ENCODE measurements around the gene G6PC1.
"Not testable (repeated sequence)": the region's sequence is repeated elsewhere in the genome, so short reads cannot be mapped to it uniquely, and the experiment has no call there.

The G6PC1 gene

GRCh38 chr17:42871647-42872046 is 29.0 kb upstream of the G6PC1 start:
- no peaks in the 10 kb centered on the region for H3K79me2 ChIP-seq (ENCODE audit: insufficient read depth, low read length)
- H2AFZ ChIP-seq (ENCODE audit: low read length), result no peak overlapping the region
- no peak overlapping the region for H3K4me2 ChIP-seq (ENCODE audit: low read length)
- peaks cover 16% of the 10 kb centered on the region for H3K27me3 ChIP-seq (ENCODE audit: insufficient read depth, low read length)
- H3K9me3 ChIP-seq (ENCODE audit: low read length), result peaks cover 5% of the 10 kb centered on the region
- H3K4me3 ChIP-seq (ENCODE audit: low read depth, low read length, poor library complexity, severe bottlenecking), result no peak overlapping the region
- no peaks in the 10 kb centered on the region for H3K4me1 ChIP-seq (ENCODE audit: insufficient read depth, low read length, severe bottlenecking)
- H3K36me3 ChIP-seq (ENCODE audit: insufficient read depth, low read length), result no peaks in the 10 kb centered on the region
- H3K9me2 ChIP-seq (ENCODE audit: low read depth, low read length), result no peaks in the 10 kb centered on the region
- H3K27ac ChIP-seq (ENCODE audit: low read depth, low read length, poor library complexity, severe bottlenecking), result no peak overlapping the region
- no peaks in the 10 kb centered on the region for H3F3A ChIP-seq (ENCODE audit: insufficient read depth, low read length)
- no peak overlapping the region for H3K9ac ChIP-seq (ENCODE audit: low read length)
- H4K20me1 ChIP-seq (ENCODE audit: insufficient read depth, low read length), result no peaks in the 10 kb centered on the region
- TF ChIP-seq EZH2 (IDR thresholded peaks at IDR 0.05; ENCODE audit: borderline replicate concordance, low read length) (no peak), CTCF (IDR thresholded peaks at IDR 0.05; ENCODE audit: low read length) (no peak)

- H2AFZ ChIP-seq (ENCODE audit: low read length), result no peak overlapping the region
- TF ChIP-seq EZH2 (IDR thresholded peaks at IDR 0.05; ENCODE audit: borderline replicate concordance, low read length), result no peak
- no peak for TF ChIP-seq CTCF (IDR thresholded peaks at IDR 0.05; ENCODE audit: low read length)
- peaks cover 19% of the 10 kb centered on the region for H3K27me3 ChIP-seq (ENCODE audit: insufficient read depth, low read length)
- H3K36me3 ChIP-seq (ENCODE audit: insufficient read depth, low read length), result no peaks in the 10 kb centered on the region
- peaks cover 5% of the 10 kb centered on the region for H3K9me3 ChIP-seq (ENCODE audit: low read length)
- no peaks in the 10 kb centered on the region for H4K20me1 ChIP-seq (ENCODE audit: insufficient read depth, low read length)
- H3K9me2 ChIP-seq (ENCODE audit: low read depth, low read length), result no peaks in the 10 kb centered on the region
- no peaks in the 10 kb centered on the region for H3K4me1 ChIP-seq (ENCODE audit: insufficient read depth, low read length, severe bottlenecking)
- H3K79me2 ChIP-seq (ENCODE audit: insufficient read depth, low read length), result no peaks in the 10 kb centered on the region
- H3K9ac ChIP-seq (ENCODE audit: low read length), result no peak overlapping the region
- H3F3A ChIP-seq (ENCODE audit: insufficient read depth, low read length), result no peaks in the 10 kb centered on the region
- H3K4me3 ChIP-seq (ENCODE audit: low read depth, low read length, poor library complexity, severe bottlenecking), result no peak overlapping the region
- no peak overlapping the region for H3K4me2 ChIP-seq (ENCODE audit: low read length)
- H3K27ac ChIP-seq (ENCODE audit: low read depth, low read length, poor library complexity, severe bottlenecking), result no peak overlapping the region
Observed at GRCh38 chr17:42872251-42872965, 28.2 kb upstream of the G6PC1 start.

- H3K4me2 ChIP-seq (ENCODE audit: low read length), result no peak overlapping the region
- H3F3A ChIP-seq (ENCODE audit: insufficient read depth, low read length), result no peaks in the 10 kb centered on the region
- H3K9me2 ChIP-seq (ENCODE audit: low read depth, low read length), result no peaks in the 10 kb centered on the region
- H3K9me3 ChIP-seq (ENCODE audit: low read length), result peaks cover 5% of the 10 kb centered on the region
- no peaks in the 10 kb centered on the region for H3K4me1 ChIP-seq (ENCODE audit: insufficient read depth, low read length, severe bottlenecking)
- no peak overlapping the region for H3K4me3 ChIP-seq (ENCODE audit: low read depth, low read length, poor library complexity, severe bottlenecking)
- H3K27me3 ChIP-seq (ENCODE audit: insufficient read depth, low read length), result peaks cover 21% of the 10 kb centered on the region
- no peak for TF ChIP-seq EZH2 (IDR thresholded peaks at IDR 0.05; ENCODE audit: borderline replicate concordance, low read length)
- TF ChIP-seq CTCF (IDR thresholded peaks at IDR 0.05; ENCODE audit: low read length), result no peak
- H2AFZ ChIP-seq (ENCODE audit: low read length), result no peak overlapping the region
- no peak overlapping the region for H3K27ac ChIP-seq (ENCODE audit: low read depth, low read length, poor library complexity, severe bottlenecking)
- H4K20me1 ChIP-seq (ENCODE audit: insufficient read depth, low read length), result no peaks in the 10 kb centered on the region
- H3K79me2 ChIP-seq (ENCODE audit: insufficient read depth, low read length), result no peaks in the 10 kb centered on the region
- H3K36me3 ChIP-seq (ENCODE audit: insufficient read depth, low read length), result no peaks in the 10 kb centered on the region
- H3K9ac ChIP-seq (ENCODE audit: low read length), result no peak overlapping the region
Observed at GRCh38 chr17:42873315-42873714, 27.3 kb upstream of the G6PC1 start.

- not testable (repeated sequence) for H2AFZ ChIP-seq (ENCODE audit: low read length); H3K36me3 ChIP-seq (ENCODE audit: insufficient read depth, low read length); H3F3A ChIP-seq (ENCODE audit: insufficient read depth, low read length); H3K79me2 ChIP-seq (ENCODE audit: insufficient read depth, low read length); H3K9me3 ChIP-seq (ENCODE audit: low read length); H3K27ac ChIP-seq (ENCODE audit: low read depth, low read length, poor library complexity, severe bottlenecking); H3K4me1 ChIP-seq (ENCODE audit: insufficient read depth, low read length, severe bottlenecking); H3K4me3 ChIP-seq (ENCODE audit: low read depth, low read length, poor library complexity, severe bottlenecking); H3K9me2 ChIP-seq (ENCODE audit: low read depth, low read length); H3K4me2 ChIP-seq (ENCODE audit: low read length); H3K9ac ChIP-seq (ENCODE audit: low read length); H4K20me1 ChIP-seq (ENCODE audit: insufficient read depth, low read length)
- H3K27me3 ChIP-seq (ENCODE audit: insufficient read depth, low read length), result peaks cover 16% of the 10 kb centered on the region
Observed at GRCh38 chr17:42873932-42874695, 26.5 kb upstream of the G6PC1 start.
